Prostate gland (tissue), 2 donors: ENCODE measurements around the gene ENTPD3.
"Not testable (repeated sequence)": the region's sequence is repeated elsewhere in the genome, so short reads cannot be mapped to it uniquely, and the experiment has no call there.

Source experiments
- CTCF ChIP-seq, 4 experiments: fragments of 200-600 bp in 2 of 4; fragments of 450-650 bp in 2 of 4; sonication (generic) in 2 of 4; IDR thresholded peaks; 1 replicate in 3 of 4; 2 replicates in 1 of 4; pipeline ENCODE4 v1.5.1; 2016 to 2019; ENCODE audit warnings: antibody characterized with exemption in 4 of 4, mild to moderate bottlenecking in 2 of 4, moderate library complexity in 2 of 4
- POLR2A ChIP-seq: fragments of 450-650 bp; IDR thresholded peaks from one replicate; pipeline ENCODE4 v1.6.1; 2016; ENCODE audit warnings: antibody characterized with exemption, mild to moderate bottlenecking
- POLR2AphosphoS5 ChIP-seq: sonication (generic); formaldehyde crosslinking; IDR thresholded peaks from one replicate; pipeline ENCODE4 v1.6.1; 2017; ENCODE audit warnings: antibody characterized with exemption

GRCh38 chr3:40462838-40463237 lies 75.9 kb downstream of the ENTPD3 start:
- not testable (repeated sequence) for TF ChIP-seq CTCF (IDR thresholded peaks at IDR 0.05); POLR2A; POLR2AphosphoS5
